Right ventricle myocardium superior (tissue), 1 donor: ENCODE data around the gene HDAC9. TPM values are rescaled to one million over a fixed set of nuclear protein-coding genes. Genes with fewer than 3 reads are reported as not detected.

Experiments used
- ATAC-seq: fragments of 200-7000 bp; cut with Tn5 transposase; one replicate; pipeline ENCODE4 v1.9.1; 2020; ENCODE audit warnings: mild to moderate bottlenecking; ENCODE audit not compliant: poor library complexity
- DNase-seq: peaks from one replicate; pipeline ENCODE4 v3.0.0-alpha.2; 2020
- intact Hi-C: fragments of 100-400 bp; cut with DNase I; formaldehyde crosslinking; loops from one replicate; pipeline ENCODE4 v1.11.2; 2022
- total RNA-seq: library from RNA; stranded (reverse); fragmentation: NEBNext Ultra II Directional; extraction: Animal tissue kit (Norgen Biotek cat#: 25700); gene quantifications from one replicate; pipeline ENCODE4 v1.2.1, GENCODE V29; 2021
- donor health status: DM: no; HTN: yes; CAD: no; lungs with severe emphysema.

Gene HDAC9
- total RNA-seq, 1 donor from 2014 or later, result 22.8 TPM

GRCh38 chr7:18489624-18490023, 5.9 kb upstream of the HDAC9 start:
- DNase-seq, result no peak
- no peak for ATAC-seq
- intact Hi-C loops, result no loop called here

DNA sequence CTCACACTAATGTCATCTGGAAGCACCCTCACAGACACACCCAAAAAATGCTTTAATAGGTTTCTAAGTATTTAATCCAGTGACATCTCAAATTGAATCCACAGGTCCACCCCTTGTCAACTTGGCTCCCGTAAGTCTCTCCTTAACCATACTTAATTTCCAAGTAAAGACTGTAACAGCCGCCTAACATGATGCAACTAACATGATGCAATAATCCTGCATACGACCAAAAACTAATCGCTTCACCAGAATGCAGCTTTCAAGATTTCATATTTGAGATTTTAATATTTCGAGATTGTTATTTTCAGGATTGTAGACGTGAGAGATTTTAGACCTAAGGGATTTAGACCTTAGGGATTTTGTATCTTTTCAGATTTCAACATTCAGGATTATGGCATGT, 3.7 kb upstream of the HDAC9 start:
- intact Hi-C loops, result no loop called here
- DNase-seq (no peak), ATAC-seq (no peak)

GRCh38 chr7:18494406-18494805, 1.1 kb upstream of the HDAC9 start:
- ATAC-seq (no peak), DNase-seq (no peak)
- intact Hi-C loops, result no loop called here

DNA sequence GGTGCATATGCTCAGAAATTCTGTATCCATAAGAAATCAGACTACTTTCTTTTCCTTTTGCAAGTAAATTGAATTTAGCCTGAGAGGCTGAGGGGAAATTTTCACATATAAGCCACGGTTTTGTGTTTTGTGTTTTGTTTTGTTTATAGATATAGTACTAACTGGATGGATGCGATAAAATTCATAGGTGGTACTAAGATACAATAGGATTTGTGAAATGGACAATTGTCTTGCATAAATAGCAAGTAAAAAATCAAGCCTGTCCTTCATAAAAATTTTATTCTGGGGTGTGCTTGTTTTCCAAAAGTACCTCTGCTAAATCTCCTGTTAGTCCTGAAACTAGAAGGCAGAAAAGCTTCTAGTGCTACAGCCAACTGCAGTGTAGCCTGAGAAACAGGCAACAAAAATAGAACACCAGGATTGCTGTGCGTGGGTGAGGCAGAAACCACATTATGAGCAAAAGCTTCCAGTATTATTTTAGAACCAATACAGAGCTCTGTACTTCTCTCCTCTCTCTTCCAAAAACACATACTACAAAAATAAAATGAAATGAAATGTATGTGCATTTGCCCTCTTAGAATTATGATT, 634 bp upstream of the HDAC9 start:
- peak; percentile 75 for ATAC-seq
- no peak for DNase-seq
- intact Hi-C loops, result no loop called here

DNA sequence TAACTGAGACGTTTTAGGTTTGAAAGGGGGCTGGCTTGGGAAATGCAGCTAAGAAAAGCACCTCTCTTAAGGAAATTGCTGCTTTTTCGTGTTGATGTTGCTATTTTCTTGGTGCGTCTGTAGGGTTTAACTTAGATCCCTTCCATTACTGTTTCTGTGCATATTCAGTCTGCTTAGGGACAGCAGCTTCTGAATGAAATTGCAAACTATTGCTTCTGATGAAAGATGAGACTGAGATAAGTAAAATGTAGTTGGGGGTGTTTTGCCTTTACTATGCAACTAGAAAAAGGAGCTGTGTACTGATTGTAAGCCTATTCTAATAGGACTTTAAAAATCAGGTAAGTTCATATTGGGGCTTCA, 772 bp downstream of the HDAC9 start:
- intact Hi-C loops, result no loop called here
- ATAC-seq (no peak), DNase-seq (no peak)

GRCh38 chr7:18497082-18497481, 1.5 kb downstream of the HDAC9 start:
- intact Hi-C loops, result no loop called here
- ATAC-seq (no peak), DNase-seq (no peak)

- DNase-seq, result no peak
- ATAC-seq, result no peak
- intact Hi-C loops, result no loop called here
Measured at GRCh38 chr7:18497800-18498199, 2.3 kb downstream of the HDAC9 start.

GRCh38 chr7:18498341-18498740, 2.8 kb downstream of the HDAC9 start:
- DNase-seq (no peak), ATAC-seq (no peak)
- intact Hi-C loops, result no loop called here

GRCh38 chr7:18499407-18500177, 4.0 kb downstream of the HDAC9 start:
- intact Hi-C loops, result no loop called here
- peak; percentile 59 for ATAC-seq
- DNase-seq, result no peak

- intact Hi-C loops, result no loop called here
- ATAC-seq, result no peak
- no peak for DNase-seq
Measured at GRCh38 chr7:18503126-18503866, 7.7 kb downstream of the HDAC9 start.

GRCh38 chr7:18504965-18505364, 9.4 kb downstream of the HDAC9 start:
- no peak for DNase-seq
- peak; percentile 23 for ATAC-seq
- intact Hi-C loops, result no loop called here

GRCh38 chr7:18505870-18506460, 10.4 kb downstream of the HDAC9 start:
- ATAC-seq (peak; percentile 75), DNase-seq (no peak)
- intact Hi-C loops, result no loop called here

DNA sequence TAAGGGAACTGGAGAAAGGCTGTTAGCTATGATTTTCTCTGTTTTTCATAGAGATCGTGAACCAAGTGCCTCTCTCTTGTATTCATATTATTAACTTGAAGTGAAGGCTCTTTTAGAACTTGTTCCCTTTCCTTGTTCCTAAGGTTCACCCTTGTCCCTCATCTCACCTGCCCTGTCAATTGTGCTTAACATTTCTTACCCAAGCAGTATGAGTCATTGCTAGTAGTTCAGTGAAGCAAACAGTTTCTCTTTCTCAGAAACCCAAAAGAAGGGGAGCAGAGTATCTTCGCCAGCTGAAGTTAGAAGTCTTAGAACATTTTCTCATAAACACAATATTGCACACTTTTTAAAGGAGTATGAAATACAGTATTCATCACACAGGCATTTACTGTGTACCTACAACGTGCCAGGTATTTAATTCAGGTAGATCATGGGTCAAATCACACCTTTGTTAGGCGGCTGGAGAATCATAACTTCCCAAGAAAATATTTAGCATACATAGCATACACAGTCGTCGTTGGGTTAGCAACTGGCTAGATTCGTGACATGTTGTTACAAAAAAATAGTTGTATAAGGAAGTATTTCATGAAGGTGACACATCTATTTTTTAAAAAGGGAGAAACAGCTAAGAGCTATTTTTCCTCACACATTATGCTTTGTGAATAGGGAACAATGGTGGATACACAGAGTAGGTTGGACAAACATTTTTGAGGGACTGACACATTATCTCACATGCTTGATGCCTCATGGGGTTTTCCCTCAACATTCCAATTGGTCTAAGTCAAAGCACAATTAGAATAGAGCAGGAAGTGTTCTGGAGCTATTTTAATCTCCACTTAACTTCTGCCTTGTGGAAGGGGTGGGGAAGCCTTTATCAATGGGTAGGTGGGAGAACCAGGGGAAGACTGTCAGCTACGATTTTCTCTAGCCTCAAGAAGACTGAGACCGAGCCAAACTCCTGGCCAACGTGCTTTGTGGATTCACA, 13.2 kb downstream of the HDAC9 start:
- intact Hi-C loops, result no loop called here
- peak; percentile 72 for ATAC-seq
- DNase-seq, result no peak

DNA sequence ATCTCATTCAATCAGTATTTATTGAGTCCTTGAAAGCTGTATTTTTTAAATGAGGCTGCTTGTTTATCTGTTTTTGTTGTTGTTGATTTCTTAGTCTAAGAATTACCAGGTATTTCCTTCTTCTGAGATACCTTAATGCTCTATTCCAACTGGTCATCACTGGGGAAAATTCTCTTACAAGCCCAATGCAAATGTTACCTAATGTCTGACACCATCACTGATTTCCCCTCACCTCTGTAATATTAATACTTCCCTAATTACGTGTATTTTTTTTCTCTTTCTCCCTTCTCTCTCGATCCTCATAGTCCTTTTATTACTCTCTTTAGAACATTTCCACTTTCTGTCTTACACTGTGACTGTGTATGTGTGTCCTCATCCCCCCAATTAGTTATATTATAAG, 13.9 kb downstream of the HDAC9 start:
- ATAC-seq (no peak), DNase-seq (no peak)
- intact Hi-C loops, result no loop called here

- ATAC-seq (no peak), DNase-seq (no peak)
- intact Hi-C loops, result no loop called here
Measured at GRCh38 chr7:18511351-18512140, 16.0 kb downstream of the HDAC9 start.

- DNase-seq, result no peak
- intact Hi-C loops, result no loop called here
- ATAC-seq, result no peak
Measured at GRCh38 chr7:18513343-18513742, 17.8 kb downstream of the HDAC9 start.

DNA sequence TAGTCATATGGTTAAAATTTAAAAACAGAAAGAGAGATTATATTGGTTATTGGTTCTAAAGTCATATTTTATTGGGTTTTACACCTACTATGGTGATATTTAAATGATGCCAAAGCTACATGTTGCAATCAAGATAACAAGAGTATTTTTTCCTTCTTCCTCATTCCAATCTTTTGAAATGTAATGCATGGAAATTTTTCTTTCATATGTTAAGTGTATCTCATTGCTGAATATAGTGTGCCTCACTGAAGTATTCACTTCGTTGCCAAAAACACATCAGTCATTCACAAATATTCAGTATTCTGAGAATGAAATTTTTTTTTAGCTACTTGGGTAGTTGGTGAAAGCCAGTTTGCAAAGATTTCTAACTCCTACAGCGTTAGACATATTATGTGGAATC, 19.5 kb downstream of the HDAC9 start:
- ATAC-seq, result no peak
- no peak for DNase-seq
- intact Hi-C loops, result no loop called here

- ATAC-seq (no peak), DNase-seq (no peak)
Measured at GRCh38 chr7:18517646-18518045, 22.1 kb downstream of the HDAC9 start.

More at GRCh38 chr7:18517646-18518045, 22.1 kb downstream of the HDAC9 start:
- intact Hi-C loops, result no loop called here
